ENCODE results near the gene UROC1.

GRCh38 chr3:126448893-126449180, 68.7 kb downstream of the UROC1 start:
- TF ChIP-seq POLR2A (IDR thresholded peaks at IDR 0.05) (no peak), CTCF (IDR thresholded peaks at IDR 0.05) (no peak)

All from breast epithelium (tissue), 3 donors.